Hepatocyte (in vitro differentiated cells): ENCODE data around the gene IRF3.

Source experiments
- CTCF ChIP-seq: fragments of 200-600 bp; sonication (generic); IDR thresholded peaks from 2 replicates; pipeline ENCODE4 v1.5.1; 2016; ENCODE audit warnings: antibody characterized with exemption, mild to moderate bottlenecking; ENCODE audit not compliant: poor library complexity
- EZH2 ChIP-seq: fragments of 200-600 bp; sonication (generic); IDR thresholded peaks from 2 replicates; pipeline ENCODE4 v1.6.1; 2016; ENCODE audit warnings: antibody characterized with exemption, mild to moderate bottlenecking, borderline replicate concordance
- EZH2phosphoT487 ChIP-seq: fragments of 200-600 bp; sonication (generic); IDR thresholded peaks from one replicate; pipeline ENCODE4 v1.6.1; 2018; ENCODE audit warnings: antibody characterized with exemption, mild to moderate bottlenecking, low read depth, moderate library complexity; ENCODE audit not compliant: unreplicated experiment, severe bottlenecking

DNA sequence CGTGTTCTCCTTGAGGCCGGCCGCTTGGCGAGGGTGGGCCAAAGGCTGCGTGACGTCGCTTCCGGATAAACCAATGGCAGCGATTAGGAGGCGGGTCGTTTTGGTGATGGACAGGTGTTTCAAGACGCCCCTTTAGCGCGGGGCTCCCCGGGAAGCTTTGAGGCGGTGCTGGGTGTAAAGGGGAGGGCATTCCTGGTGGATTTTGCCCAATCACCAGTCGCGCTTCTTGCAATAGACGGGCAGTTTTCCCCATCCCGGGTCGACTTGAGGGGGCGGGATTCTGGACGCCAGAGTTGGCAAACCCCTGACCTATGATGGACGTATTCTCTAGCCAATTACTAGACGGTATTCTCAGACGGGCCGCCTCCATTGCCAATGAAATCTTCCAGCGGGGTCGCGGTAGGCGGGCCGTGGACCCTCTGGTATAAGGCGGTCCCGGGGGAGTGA is 11.2 kb upstream of the IRF3 start:
- TF ChIP-seq CTCF (no peak), EZH2 (no peak), EZH2phosphoT487 (no peak)
